B cell (primary cell): ENCODE results near the gene ALG1. TPM values are rescaled to one million over a fixed set of nuclear protein-coding genes. Genes with fewer than 3 reads are reported as not detected.

Experiments
- ATAC-seq: fragments of 200-7000 bp; cut with Tn5 transposase; one replicate; pipeline ENCODE4 v1.10.0; 2021; ENCODE audit warnings: low read depth, mild to moderate bottlenecking, moderate number of reproducible peaks, moderate library complexity
- CTCF ChIA-PET: fragments of 350-600 bp; sonication (Branson Sonifier 250); formaldehyde crosslinking; loops from one replicate; lab custom pipeline; 2021; ENCODE audit warnings: antibody characterized with exemption, inconsistent platforms; lab: Charles Lee
- POLR2A ChIA-PET: fragments of 350-600 bp; sonication (Branson Sonifier 250); formaldehyde crosslinking; loops from one replicate; lab custom pipeline; 2021; ENCODE audit warnings: antibody characterized with exemption; lab: Charles Lee
- DNase-seq: peaks from one replicate; pipeline ENCODE4 v3.0.0; 2013
- H2AFZ ChIP-seq: 2 replicates; pipeline ENCODE4 v1.6.1; 2012; ENCODE audit warnings: mild to moderate bottlenecking, low read depth, low read length; ENCODE audit not compliant: insufficient read depth, poor library complexity, severe bottlenecking
- H3K27ac ChIP-seq, 2 donors: 1 replicate in 1 of 2; 2 replicates in 1 of 2; pipeline ENCODE4 v1.5.1; 2012 to 2013; ENCODE audit warnings: low read length in 2 of 2, mild to moderate bottlenecking in 2 of 2, moderate library complexity in 1 of 2
- H3K27me3 ChIP-seq, 4 experiments: fragments of 200-600 bp in 1 of 4; sonication (generic) in 1 of 4; replicated peaks in 1 of 4; 1 replicate in 2 of 4; 2 replicates in 2 of 4; pipeline versions ENCODE4 v1.6.1 to v1.7.0; 2013 to 2016; ENCODE audit warnings: low read length in 3 of 4, mild to moderate bottlenecking in 2 of 4, mixed read lengths in 1 of 4, moderate library complexity in 1 of 4; ENCODE audit not compliant: insufficient read depth in 4 of 4, control insufficient read depth in 3 of 4; ENCODE audit errors: control extremely low read depth in 1 of 4
- H3K36me3 ChIP-seq, 2 experiments: replicated peaks in 1 of 2; 1 replicate in 1 of 2; 2 replicates in 1 of 2; pipeline versions ENCODE4 v1.6.1 to v1.7.1; 2013; ENCODE audit warnings: low read length in 1 of 2; ENCODE audit not compliant: insufficient read depth in 2 of 2, control insufficient read depth in 1 of 2; ENCODE audit errors: control extremely low read depth in 1 of 2, extremely low read depth in 1 of 2
- H3K4me1 ChIP-seq, 2 donors: fragments of 200-600 bp in 1 of 2; sonication (generic) in 1 of 2; 1 replicate in 1 of 2; 2 replicates in 1 of 2; pipeline versions ENCODE4 v1.5.1 to v1.6.1; 2013 to 2017; ENCODE audit warnings: low read length in 2 of 2; ENCODE audit not compliant: control insufficient read depth in 2 of 2, insufficient read depth in 2 of 2
- H3K4me2 ChIP-seq: replicated peaks from 2 replicates; pipeline ENCODE3; 2012; ENCODE audit warnings: mild to moderate bottlenecking, low read depth, low read length; ENCODE audit not compliant: poor library complexity, severe bottlenecking
- H3K4me3 ChIP-seq, 5 experiments: fragments of 200-600 bp in 1 of 5; sonication (generic) in 1 of 5; 1 replicate in 3 of 5; 2 replicates in 2 of 5; pipeline versions ENCODE4 v1.5.1 to v1.7.0; 2011 to 2016; ENCODE audit warnings: low read length in 4 of 5, mild to moderate bottlenecking in 4 of 5, low read depth in 2 of 5, control low read depth in 1 of 5, moderate library complexity in 1 of 5; ENCODE audit not compliant: insufficient read depth in 1 of 5; ENCODE audit errors: control extremely low read depth in 1 of 5, extremely low read depth in 1 of 5
- H3K79me2 ChIP-seq: fragments of 200-600 bp; sonication (generic); one replicate; pipeline ENCODE4 v1.6.0; 2016; ENCODE audit warnings: low read length; ENCODE audit not compliant: control insufficient read depth, insufficient read depth
- H3K9ac ChIP-seq: fragments of 200-600 bp; sonication (generic); 2 replicates; pipeline ENCODE4 v1.6.1; 2017; ENCODE audit warnings: mild to moderate bottlenecking, low read length, moderate library complexity
- H3K9me3 ChIP-seq, 3 donors: one replicate each; pipeline versions ENCODE4 v1.6.1 to v1.7.1; 2013; ENCODE audit warnings: low read length in 2 of 3; ENCODE audit not compliant: control insufficient read depth in 2 of 3, insufficient read depth in 1 of 3; ENCODE audit errors: control extremely low read depth in 1 of 3
- H4K20me1 ChIP-seq: 2 replicates; pipeline ENCODE4 v1.6.0; 2012; ENCODE audit warnings: mild to moderate bottlenecking, low read length; ENCODE audit not compliant: insufficient read depth, control insufficient read depth, poor library complexity, severe bottlenecking
- H3K27ac Mint-ChIP-seq: one replicate; pipeline ENCODE4 v1.8.0; 2021; ENCODE audit warnings: mixed read lengths
- H3K27me3 Mint-ChIP-seq: one replicate; pipeline ENCODE4 v1.8.0; 2021; ENCODE audit warnings: mixed read lengths
- H3K4me1 Mint-ChIP-seq: one replicate; pipeline ENCODE4 v1.8.0; 2021; ENCODE audit warnings: mixed read lengths
- H3K4me3 Mint-ChIP-seq: one replicate; pipeline ENCODE4 v1.8.0; 2021; ENCODE audit warnings: mixed read lengths
- H3K9me3 Mint-ChIP-seq: one replicate; pipeline ENCODE4 v1.8.0; 2022; ENCODE audit warnings: mixed read lengths; ENCODE audit not compliant: insufficient read depth
- CTCF ChIP-seq: fragments of 200-600 bp; IDR thresholded peaks from one replicate; pipeline ENCODE4 v1.8.0; 2022; ENCODE audit warnings: antibody characterized with exemption, mild to moderate bottlenecking
- EZH2 ChIP-seq: IDR thresholded peaks from 2 replicates; pipeline ENCODE4 v1.6.1; 2012; ENCODE audit warnings: borderline replicate concordance, low read depth, mild to moderate bottlenecking, moderate library complexity, low read length; ENCODE audit not compliant: insufficient read depth, poor library complexity, severe bottlenecking
- WGBS: methylation state at CpG from one replicate; pipeline ENCODE4 v1.1.5; 2013; ENCODE audit warnings: missing lambda C conversion rate; ENCODE audit not compliant: insufficient coverage; 5-methylcytosine and 5-hydroxymethylcytosine counted together
- intact Hi-C: fragments of 100-400 bp; cut with micrococcal nuclease; formaldehyde crosslinking; loops from one replicate; pipeline ENCODE4 v1.10.0; 2022
- polyA plus RNA-seq: library from polyadenylated mRNA; depleted of rRNA; stranded (reverse); fragments of >200 nt; gene quantifications from 2 replicates; pipeline ENCODE4 v1.2.3, GENCODE V29; 2012
- total RNA-seq, 2 donors: library from RNA; stranded (reverse); fragments of 120-200 nt in 1 of 2; gene quantifications; 1 replicate in 1 of 2; 2 replicates in 1 of 2; pipeline versions ENCODE4 v1.2.3 to v1.2.4, GENCODE V29; 2013 to 2022

Gene ALG1
- total and polyA plus RNA-seq, 2 donors (not counting 1 experiment from before 2014, with no cell fraction given), result 12.2 to 24.2 TPM

GRCh38 chr16:5032748-5033167 lies 38.9 kb upstream of the ALG1 start:
- Histone ChIP-seq H3K36me3 (peaks cover 0 to 21% of the 10 kb centered on the region in 2 experiments), H3K4me2 (peak overlapping the region; percentile 93), H4K20me1 (no peaks in the 10 kb centered on the region), H3K9ac (peak overlapping the region; percentile 73), H3K27me3 (no peaks in the 10 kb centered on the region), H3K79me2 (peaks cover 16% of the 10 kb centered on the region), H3K4me1 (peaks cover 14 to 17% of the 10 kb centered on the region in 2 donors), H3K9me3 (no peaks in the 10 kb centered on the region), H2AFZ (peak overlapping the region; percentile 93), H3K27ac (peak overlapping the region; percentile 16 to 79), H3K4me3 (peak overlapping the region in 4 of 5 experiments; percentile 66 to 82 (median 75))
- Mint-ChIP-seq H3K27me3 (no peaks in the 10 kb centered on the region), H3K4me3 (peak overlapping the region; percentile 93), H3K27ac (peak overlapping the region; percentile 95), H3K9me3 (no peaks in the 10 kb centered on the region), H3K4me1 (peaks cover 20% of the 10 kb centered on the region)
- ATAC-seq (no peak), DNase-seq (peak; percentile 21)
- CTCF ChIA-PET, result interaction anchor here (1.3 kb wide), 1 partner anchor 57 kb away, joined by 4 read pairs; no protein-coding TSS in a partner anchor
- POLR2A ChIA-PET, result no interaction called here
- 69% methylated on average over 8 of the region's 12 CpGs for WGBS
- intact Hi-C loops, result loop anchor here (1.0 to 2.0 kb wide), 3 partner anchors 39 to 230 kb away; partner anchors contain the start of genes ALG1, GLYR1, ROGDI and UBN1
- TF ChIP-seq CTCF, result no peak
- TF ChIP-seq EZH2, result no peak
